Measurements from ENCODE around the gene TBC1D10B.
"Not testable (repeated sequence)": the region's sequence is repeated elsewhere in the genome, so short reads cannot be mapped to it uniquely, and the experiment has no call there.

DNA sequence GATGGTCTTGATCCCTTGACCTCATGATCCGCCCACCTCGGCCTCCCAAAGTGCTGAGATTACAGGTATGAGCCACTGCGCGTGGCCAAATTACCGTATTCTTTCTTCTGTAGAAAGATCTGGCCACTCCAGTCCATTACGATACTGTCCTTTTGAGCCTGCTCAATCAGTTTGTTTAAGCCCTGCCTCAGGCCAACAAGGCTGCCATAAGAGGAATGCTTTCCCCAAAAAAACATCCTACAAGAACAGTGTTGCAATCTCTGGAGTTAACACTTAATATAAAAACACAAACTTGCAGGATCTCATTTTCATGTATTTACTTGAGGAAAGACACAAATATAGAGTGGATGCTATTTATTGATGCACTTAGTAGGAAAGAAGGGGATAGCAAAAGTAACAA is 46.1 kb downstream of the TBC1D10B start:
- TF ChIP-seq, protein P1, sequence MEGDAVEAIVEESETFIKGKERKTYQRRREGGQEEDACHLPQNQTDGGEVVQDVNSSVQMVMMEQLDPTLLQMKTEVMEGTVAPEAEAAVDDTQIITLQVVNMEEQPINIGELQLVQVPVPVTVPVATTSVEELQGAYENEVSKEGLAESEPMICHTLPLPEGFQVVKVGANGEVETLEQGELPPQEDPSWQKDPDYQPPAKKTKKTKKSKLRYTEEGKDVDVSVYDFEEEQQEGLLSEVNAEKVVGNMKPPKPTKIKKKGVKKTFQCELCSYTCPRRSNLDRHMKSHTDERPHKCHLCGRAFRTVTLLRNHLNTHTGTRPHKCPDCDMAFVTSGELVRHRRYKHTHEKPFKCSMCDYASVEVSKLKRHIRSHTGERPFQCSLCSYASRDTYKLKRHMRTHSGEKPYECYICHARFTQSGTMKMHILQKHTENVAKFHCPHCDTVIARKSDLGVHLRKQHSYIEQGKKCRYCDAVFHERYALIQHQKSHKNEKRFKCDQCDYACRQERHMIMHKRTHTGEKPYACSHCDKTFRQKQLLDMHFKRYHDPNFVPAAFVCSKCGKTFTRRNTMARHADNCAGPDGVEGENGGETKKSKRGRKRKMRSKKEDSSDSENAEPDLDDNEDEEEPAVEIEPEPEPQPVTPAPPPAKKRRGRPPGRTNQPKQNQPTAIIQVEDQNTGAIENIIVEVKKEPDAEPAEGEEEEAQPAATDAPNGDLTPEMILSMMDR (IDR thresholded peaks at IDR 0.05): not testable (repeated sequence)
- not testable (repeated sequence) for TF ChIP-seq POLR2A (IDR thresholded peaks at IDR 0.05)

Data from adrenal gland (tissue), 5 donors.